Karpas-422 (cell line): Measurements from ENCODE around the gene HDGFL2. TPM values are rescaled to one million over a fixed set of nuclear protein-coding genes. Genes with fewer than 3 reads are reported as not detected.

ENCODE experiments used
- DNase-seq: peaks from one replicate; pipeline ENCODE4 v3.0.0-alpha.2; 2015
- H2AFZ ChIP-seq: fragments of 200-600 bp; sonication (generic); 2 replicates; pipeline ENCODE4 v1.6.1; 2014; ENCODE audit warnings: antibody characterized with exemption, low read length, mixed read lengths
- H3K27ac ChIP-seq: fragments of 200-600 bp; sonication (generic); 2 replicates; pipeline ENCODE4 v1.5.1; 2014; ENCODE audit warnings: mild to moderate bottlenecking, low read length, moderate library complexity
- H3K27me3 ChIP-seq: fragments of 200-600 bp; sonication (generic); 2 replicates; pipeline ENCODE4 v1.6.1; 2014; ENCODE audit warnings: low read length, mixed read lengths
- H3K36me3 ChIP-seq: fragments of 200-600 bp; sonication (generic); 2 replicates; pipeline ENCODE4 v1.6.1; 2014; ENCODE audit warnings: low read length, mixed read lengths; ENCODE audit not compliant: insufficient read depth
- H3K4me1 ChIP-seq: fragments of 200-600 bp; sonication (generic); 2 replicates; pipeline ENCODE4 v1.6.1; 2014; ENCODE audit warnings: mild to moderate bottlenecking, low read length, mixed read lengths
- H3K4me2 ChIP-seq: fragments of 200-600 bp; sonication (generic); 2 replicates; pipeline ENCODE4 v1.6.1; 2014; ENCODE audit warnings: low read length, low read depth, mild to moderate bottlenecking; ENCODE audit not compliant: poor library complexity, severe bottlenecking
- H3K4me3 ChIP-seq: fragments of 200-600 bp; sonication (generic); 2 replicates; pipeline ENCODE4 v1.5.1; 2014; ENCODE audit warnings: mild to moderate bottlenecking, antibody characterized with exemption, low read length, mixed read lengths
- H3K79me2 ChIP-seq: fragments of 200-600 bp; sonication (generic); 2 replicates; pipeline ENCODE4 v1.6.1; 2014; ENCODE audit warnings: mild to moderate bottlenecking, low read length, mixed read lengths
- H3K9ac ChIP-seq: fragments of 200-600 bp; sonication (generic); 2 replicates; pipeline ENCODE4 v1.6.0; 2014; ENCODE audit warnings: low read length
- H3K9me2 ChIP-seq: fragments of 200-600 bp; sonication (generic), shearing (Covaris generic); replicated peaks from 2 replicates; pipeline ENCODE4 v1.6.0; 2014; ENCODE audit warnings: mild to moderate bottlenecking, low read length, moderate library complexity; ENCODE audit not compliant: insufficient read depth
- H3K9me3 ChIP-seq: fragments of 300-700, 200-600 bp; sonication (generic); 2 replicates; pipeline ENCODE4 v1.6.1; 2014; ENCODE audit warnings: low read length, mixed read lengths
- H4K20me1 ChIP-seq: fragments of 200-600 bp; sonication (generic); 2 replicates; pipeline ENCODE4 v1.6.1; 2014; ENCODE audit warnings: mild to moderate bottlenecking, antibody characterized with exemption, low read length, low read depth; ENCODE audit not compliant: insufficient read depth
- total RNA-seq: library from RNA; depleted of rRNA; stranded (reverse); fragments of >200 nt; shearing (Covaris generic); gene quantifications from 2 replicates; pipeline ENCODE4 v1.2.3, GENCODE V29; 2014; ENCODE audit warnings: low replicate concordance

HDGFL2 gene
- total RNA-seq, 1 experiment from 2014 or later, result 49.9 TPM

- DNase-seq, result no peak
- Histone ChIP-seq H3K4me3 (no peak overlapping the region), H3K4me2 (no peak overlapping the region), H2AFZ (no peak overlapping the region), H3K9me2 (no peaks in the 10 kb centered on the region), H3K9ac (no peak overlapping the region), H4K20me1 (no peaks in the 10 kb centered on the region), H3K9me3 (no peaks in the 10 kb centered on the region), H3K27me3 (no peaks in the 10 kb centered on the region), H3K36me3 (no peaks in the 10 kb centered on the region), H3K27ac (no peak overlapping the region), H3K79me2 (no peaks in the 10 kb centered on the region), H3K4me1 (no peaks in the 10 kb centered on the region)
These were observed 35.0 kb downstream of the HDGFL2 start for GRCh38 chr19:4507150-4507452.

- no peak overlapping the region for H2AFZ ChIP-seq
- no peaks in the 10 kb centered on the region for H3K4me1 ChIP-seq
- H3K27ac ChIP-seq, result no peak overlapping the region
- no peak overlapping the region for H3K9ac ChIP-seq
- DNase-seq, result no peak
- H3K9me3 ChIP-seq, result no peaks in the 10 kb centered on the region
- H3K4me2 ChIP-seq, result no peak overlapping the region
- H4K20me1 ChIP-seq, result no peaks in the 10 kb centered on the region
- H3K79me2 ChIP-seq, result no peaks in the 10 kb centered on the region
- no peaks in the 10 kb centered on the region for H3K9me2 ChIP-seq
- H3K27me3 ChIP-seq, result no peaks in the 10 kb centered on the region
- H3K4me3 ChIP-seq, result no peak overlapping the region
- no peaks in the 10 kb centered on the region for H3K36me3 ChIP-seq
These were observed 35.7 kb downstream of the HDGFL2 start for GRCh38 chr19:4507804-4508203.

- H3K9ac ChIP-seq, result no peak overlapping the region
- no peak overlapping the region for H3K27ac ChIP-seq
- no peaks in the 10 kb centered on the region for H3K9me2 ChIP-seq
- H3K4me1 ChIP-seq, result no peaks in the 10 kb centered on the region
- H3K4me3 ChIP-seq, result no peak overlapping the region
- no peak overlapping the region for H2AFZ ChIP-seq
- H3K36me3 ChIP-seq, result no peaks in the 10 kb centered on the region
- H3K4me2 ChIP-seq, result no peak overlapping the region
- H3K79me2 ChIP-seq, result no peaks in the 10 kb centered on the region
- no peaks in the 10 kb centered on the region for H4K20me1 ChIP-seq
- DNase-seq, result no peak
- no peaks in the 10 kb centered on the region for H3K27me3 ChIP-seq
- H3K9me3 ChIP-seq, result no peaks in the 10 kb centered on the region
These were observed 36.6 kb downstream of the HDGFL2 start for GRCh38 chr19:4508698-4509097.

GRCh38 chr19:4510435-4511255, 38.5 kb downstream of the HDGFL2 start:
- Histone ChIP-seq H3K9me3 (no peaks in the 10 kb centered on the region), H3K27ac (no peak overlapping the region), H3K9ac (no peak overlapping the region), H3K4me2 (no peak overlapping the region), H2AFZ (no peak overlapping the region), H4K20me1 (no peaks in the 10 kb centered on the region), H3K27me3 (no peaks in the 10 kb centered on the region), H3K79me2 (no peaks in the 10 kb centered on the region), H3K9me2 (no peaks in the 10 kb centered on the region), H3K4me1 (no peaks in the 10 kb centered on the region), H3K36me3 (no peaks in the 10 kb centered on the region), H3K4me3 (no peak overlapping the region)
- DNase-seq, result no peak

- no peaks in the 10 kb centered on the region for H3K9me3 ChIP-seq
- H3K27me3 ChIP-seq, result no peaks in the 10 kb centered on the region
- H3K36me3 ChIP-seq, result no peaks in the 10 kb centered on the region
- no peaks in the 10 kb centered on the region for H3K4me1 ChIP-seq
- H4K20me1 ChIP-seq, result no peaks in the 10 kb centered on the region
- no peak overlapping the region for H3K9ac ChIP-seq
- H3K27ac ChIP-seq, result no peak overlapping the region
- no peak overlapping the region for H2AFZ ChIP-seq
- no peaks in the 10 kb centered on the region for H3K9me2 ChIP-seq
- no peaks in the 10 kb centered on the region for H3K79me2 ChIP-seq
- H3K4me2 ChIP-seq, result no peak overlapping the region
- DNase-seq, result no peak
- H3K4me3 ChIP-seq, result no peak overlapping the region
These were observed 39.4 kb downstream of the HDGFL2 start for GRCh38 chr19:4511300-4512054.

GRCh38 chr19:4512070-4512469, 40.0 kb downstream of the HDGFL2 start:
- H3K4me3 ChIP-seq, result no peak overlapping the region
- DNase-seq, result no peak
- H3K9me2 ChIP-seq, result no peaks in the 10 kb centered on the region
- H3K9ac ChIP-seq, result no peak overlapping the region
- no peak overlapping the region for H2AFZ ChIP-seq
- no peak overlapping the region for H3K4me2 ChIP-seq
- no peaks in the 10 kb centered on the region for H3K36me3 ChIP-seq
- no peaks in the 10 kb centered on the region for H3K27me3 ChIP-seq
- no peaks in the 10 kb centered on the region for H3K79me2 ChIP-seq
- H3K4me1 ChIP-seq, result no peaks in the 10 kb centered on the region
- no peak overlapping the region for H3K27ac ChIP-seq
- H4K20me1 ChIP-seq, result no peaks in the 10 kb centered on the region
- no peaks in the 10 kb centered on the region for H3K9me3 ChIP-seq

- no peaks in the 10 kb centered on the region for H4K20me1 ChIP-seq
- H3K36me3 ChIP-seq, result no peaks in the 10 kb centered on the region
- no peaks in the 10 kb centered on the region for H3K79me2 ChIP-seq
- no peak overlapping the region for H3K4me3 ChIP-seq
- H2AFZ ChIP-seq, result no peak overlapping the region
- no peaks in the 10 kb centered on the region for H3K27me3 ChIP-seq
- H3K9ac ChIP-seq, result no peak overlapping the region
- H3K27ac ChIP-seq, result no peak overlapping the region
- H3K4me1 ChIP-seq, result no peaks in the 10 kb centered on the region
- H3K4me2 ChIP-seq, result no peak overlapping the region
- no peaks in the 10 kb centered on the region for H3K9me3 ChIP-seq
- no peaks in the 10 kb centered on the region for H3K9me2 ChIP-seq
- DNase-seq, result no peak
These were observed 41.2 kb downstream of the HDGFL2 start for GRCh38 chr19:4513248-4513647.

GRCh38 chr19:4515732-4516131, 43.6 kb downstream of the HDGFL2 start:
- Histone ChIP-seq H3K4me3 (no peak overlapping the region), H3K4me2 (no peak overlapping the region), H3K36me3 (no peaks in the 10 kb centered on the region), H3K9me2 (no peaks in the 10 kb centered on the region), H3K9me3 (no peaks in the 10 kb centered on the region), H3K27me3 (no peaks in the 10 kb centered on the region), H2AFZ (no peak overlapping the region), H3K4me1 (no peaks in the 10 kb centered on the region), H3K79me2 (no peaks in the 10 kb centered on the region), H3K27ac (no peak overlapping the region), H3K9ac (no peak overlapping the region), H4K20me1 (no peaks in the 10 kb centered on the region)
- DNase-seq, result no peak
